D721Med (cell line): Measurements from ENCODE around the gene RBL2.
A peak's percentile ranks its signal among the peaks of the same experiment; 100 is the strongest.

Experiments
- DNase-seq: peaks from one replicate; pipeline ENCODE4 v3.0.0; 2011; ENCODE audit warnings: low spot score; ENCODE audit not compliant: insufficient read length
- FAIRE-seq: peaks from 2 replicates; lab custom pipeline; 2011; peaks lifted over from hg19 to GRCh38; lab: Jason Lieb, UNC
- TF ChIP-seq, protein P1 (sequence below): IDR thresholded peaks from 2 replicates; pipeline ENCODE4 v1.5.1; 2012; ENCODE audit warnings: mild to moderate bottlenecking, control low read depth; ENCODE audit not compliant: insufficient read depth; ENCODE audit errors: missing control alignments

Gene RBL2

DNA sequence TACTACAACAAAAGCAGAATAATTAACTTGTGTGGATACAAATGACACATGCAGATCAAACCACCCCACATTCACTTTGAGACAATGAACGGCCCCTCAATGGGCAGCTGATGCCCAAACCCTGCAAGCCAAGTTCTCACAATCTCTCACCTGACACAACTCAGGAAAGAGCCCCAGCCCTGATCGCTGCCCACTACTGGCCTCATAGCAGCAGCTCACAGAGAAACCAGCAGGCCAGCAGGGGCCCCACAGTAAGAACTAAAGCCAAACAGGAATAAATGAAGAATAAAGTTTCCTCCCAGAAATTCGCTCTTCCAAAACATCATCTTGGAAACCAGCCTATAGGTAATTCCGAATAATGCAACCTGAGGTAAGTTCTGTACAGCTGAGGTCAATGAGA, 61.1 kb downstream of the RBL2 start:
- DNase-seq (no peak), FAIRE-seq (no peak)
- TF ChIP-seq, protein P1, sequence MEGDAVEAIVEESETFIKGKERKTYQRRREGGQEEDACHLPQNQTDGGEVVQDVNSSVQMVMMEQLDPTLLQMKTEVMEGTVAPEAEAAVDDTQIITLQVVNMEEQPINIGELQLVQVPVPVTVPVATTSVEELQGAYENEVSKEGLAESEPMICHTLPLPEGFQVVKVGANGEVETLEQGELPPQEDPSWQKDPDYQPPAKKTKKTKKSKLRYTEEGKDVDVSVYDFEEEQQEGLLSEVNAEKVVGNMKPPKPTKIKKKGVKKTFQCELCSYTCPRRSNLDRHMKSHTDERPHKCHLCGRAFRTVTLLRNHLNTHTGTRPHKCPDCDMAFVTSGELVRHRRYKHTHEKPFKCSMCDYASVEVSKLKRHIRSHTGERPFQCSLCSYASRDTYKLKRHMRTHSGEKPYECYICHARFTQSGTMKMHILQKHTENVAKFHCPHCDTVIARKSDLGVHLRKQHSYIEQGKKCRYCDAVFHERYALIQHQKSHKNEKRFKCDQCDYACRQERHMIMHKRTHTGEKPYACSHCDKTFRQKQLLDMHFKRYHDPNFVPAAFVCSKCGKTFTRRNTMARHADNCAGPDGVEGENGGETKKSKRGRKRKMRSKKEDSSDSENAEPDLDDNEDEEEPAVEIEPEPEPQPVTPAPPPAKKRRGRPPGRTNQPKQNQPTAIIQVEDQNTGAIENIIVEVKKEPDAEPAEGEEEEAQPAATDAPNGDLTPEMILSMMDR = no peak

DNA sequence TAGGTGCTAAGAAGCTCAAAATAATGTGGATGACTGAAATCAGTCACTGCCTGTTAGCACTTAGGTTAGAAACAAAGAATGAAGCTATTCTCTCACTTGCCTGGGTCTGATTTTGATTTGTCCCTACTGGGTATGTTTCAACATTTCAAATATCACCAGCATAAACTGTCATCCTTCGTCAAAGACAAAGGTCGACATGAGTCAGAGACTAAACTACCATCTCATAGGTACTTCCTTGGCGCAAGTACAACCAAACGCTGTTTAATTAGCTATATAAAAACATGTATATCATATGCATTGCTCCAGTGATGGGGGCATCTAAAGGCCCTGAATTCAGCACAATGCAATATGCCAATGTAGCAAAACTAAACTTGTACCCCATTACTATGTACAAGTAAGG, 64.7 kb downstream of the RBL2 start:
- TF ChIP-seq, protein P1 = no peak
- no peak for FAIRE-seq

DNA sequence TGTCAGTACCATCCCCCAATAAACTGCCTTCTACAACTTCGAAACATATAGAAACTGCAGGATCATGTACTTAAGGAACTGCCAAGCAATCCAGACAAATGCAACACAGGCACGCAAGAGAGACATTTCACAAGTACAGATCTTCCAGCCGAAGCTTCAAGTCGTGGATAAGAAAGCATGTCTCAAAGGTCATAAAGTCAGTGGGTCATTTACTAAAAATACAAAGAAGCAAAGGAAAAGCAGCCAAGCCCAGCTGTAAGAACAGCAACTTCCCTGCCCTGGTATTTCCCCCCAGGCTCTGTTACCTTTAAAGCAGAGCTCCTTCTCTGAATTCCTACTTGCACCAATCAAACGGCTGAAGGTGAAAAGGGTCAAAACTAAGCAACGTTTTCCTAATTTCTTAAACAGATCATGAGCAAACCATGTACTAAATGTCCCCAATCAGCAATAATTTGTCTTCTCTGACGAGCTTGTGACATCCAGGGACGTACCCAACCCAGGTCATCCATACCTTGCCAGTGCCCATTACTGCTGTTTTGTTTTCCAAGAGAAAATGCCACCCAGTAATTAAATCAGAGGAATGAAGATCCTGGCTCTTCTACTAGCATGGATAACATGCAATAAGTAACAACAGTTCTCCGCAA, 67.1 kb downstream of the RBL2 start:
- no peak for DNase-seq

More for the DNA sequence above, 64.7 kb downstream of the RBL2 start:
- DNase-seq = no peak

DNA sequence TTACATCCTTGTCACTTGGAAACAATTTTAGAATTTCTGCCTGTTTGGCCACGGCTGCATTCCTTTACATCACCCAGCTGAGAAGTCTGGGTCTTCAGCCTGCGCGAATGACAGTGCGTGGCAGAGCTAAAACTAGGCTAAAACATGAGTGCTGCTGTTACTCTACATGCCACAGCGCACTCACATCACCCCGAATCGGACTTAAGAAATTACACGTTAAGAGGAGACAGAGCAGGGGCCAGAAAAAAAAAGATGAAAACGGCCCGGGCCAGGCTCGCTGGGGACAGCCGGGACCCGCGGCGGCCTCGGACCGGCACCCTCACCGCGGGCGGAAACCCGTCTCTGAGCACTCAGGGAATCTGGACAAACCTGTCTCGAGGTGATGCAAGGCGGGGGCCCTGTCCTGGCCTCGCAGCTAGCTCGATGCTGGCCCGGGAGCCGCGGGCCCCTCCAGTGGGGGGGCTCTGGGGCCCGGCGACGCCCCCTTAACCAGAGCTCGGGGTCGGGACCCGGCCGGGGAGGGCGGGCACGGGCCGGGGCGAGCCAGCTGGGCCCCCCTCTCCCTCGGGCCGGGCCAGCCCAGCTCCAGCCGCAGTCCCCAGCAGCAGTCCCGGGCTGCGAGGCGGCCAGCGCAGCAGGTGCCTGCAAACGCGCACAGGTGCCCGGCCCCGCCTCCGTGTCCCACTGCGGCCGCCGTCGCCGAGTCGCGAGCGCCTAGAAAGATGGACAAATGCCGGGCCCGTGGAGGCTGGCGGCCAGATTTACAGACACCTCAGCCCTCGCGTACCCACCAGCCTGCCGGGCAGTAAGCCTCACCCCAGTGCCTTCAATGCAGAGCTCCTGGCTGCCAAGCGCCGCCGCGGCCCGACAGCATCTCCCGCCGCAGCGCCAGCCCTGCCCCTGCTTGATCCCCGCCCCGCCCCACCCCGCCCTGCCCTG, 68.3 kb downstream of the RBL2 start, which contains the start of gene AKTIP:
Gene AKTIP (minus strand): TSS at position 879 of the 939 bp plus-strand sequence. CDS start 2,950 bp downstream, outside the sequence.
- FAIRE-seq = no peak
- TF ChIP-seq, protein P1 = no peak
- DNase-seq = no peak

More for the DNA sequence above, 67.1 kb downstream of the RBL2 start:
- TF ChIP-seq, protein P1 = no peak
- FAIRE-seq = no peak

DNA sequence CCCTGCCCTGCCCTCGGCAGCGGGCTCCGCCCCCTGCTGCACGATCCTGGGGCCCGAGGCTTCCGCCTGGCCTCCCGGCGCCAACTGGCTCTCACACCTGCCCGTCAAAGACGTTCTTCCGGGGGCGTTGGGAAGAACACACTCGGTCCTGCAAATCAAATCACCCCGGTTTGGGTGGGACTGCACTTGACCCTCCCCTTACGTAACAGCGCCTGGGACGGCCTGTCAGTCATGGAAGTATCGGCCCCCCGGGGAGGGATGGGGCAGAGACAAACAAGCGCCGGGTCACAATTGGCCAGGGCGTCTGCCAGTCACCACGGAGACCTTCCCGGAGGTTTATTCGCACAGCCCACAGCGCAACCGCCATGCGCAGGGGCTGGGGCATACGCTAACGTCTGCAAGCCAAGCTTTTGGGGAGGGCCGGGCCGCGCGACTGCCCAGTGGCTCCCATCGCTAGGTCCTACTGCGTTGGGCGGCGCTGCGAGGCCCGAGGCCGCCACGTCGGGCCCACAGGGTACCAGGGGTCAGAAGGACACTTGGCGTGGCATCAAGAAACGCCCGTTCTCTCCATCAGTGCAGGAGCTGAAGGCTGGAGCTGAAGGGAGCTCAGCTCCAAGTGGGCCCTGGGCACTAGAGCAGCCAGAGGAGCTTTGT, 69.1 kb downstream of the RBL2 start:
- FAIRE-seq = no peak
- peak; percentile 63 for DNase-seq
- TF ChIP-seq, protein P1 = no peak

DNA sequence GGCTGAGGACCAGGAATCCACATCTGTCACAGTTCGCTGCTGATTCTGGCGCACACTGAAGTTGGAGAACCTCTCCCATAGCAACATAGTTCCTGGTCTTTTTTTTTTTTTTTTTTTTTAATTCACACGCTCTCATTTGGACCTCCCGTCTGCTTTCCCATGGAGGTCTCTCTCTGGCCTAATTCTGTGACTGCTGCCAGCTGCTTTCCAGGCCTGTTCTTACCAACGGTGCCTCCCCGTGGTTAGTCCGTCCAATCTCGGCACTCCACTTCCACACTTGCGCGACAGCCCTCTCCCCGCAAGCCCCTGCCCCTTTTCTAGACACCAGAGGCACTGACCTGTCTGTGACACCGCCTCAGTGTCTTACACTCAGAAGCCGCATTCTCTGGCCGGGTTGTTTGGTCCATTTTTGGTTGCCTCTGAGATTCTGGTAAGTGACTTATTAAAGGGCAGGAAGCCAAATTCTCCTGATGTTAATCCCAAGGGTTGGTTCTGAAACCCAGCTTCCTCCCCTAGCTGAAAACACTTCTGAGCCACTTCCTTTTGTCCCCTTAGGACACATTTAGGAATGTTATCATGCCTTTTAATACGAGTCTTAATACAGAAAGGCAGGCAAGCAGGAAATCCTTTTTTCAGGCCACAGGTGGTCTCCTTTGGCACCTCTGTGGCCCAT, 69.9 kb downstream of the RBL2 start:
- FAIRE-seq (no peak), DNase-seq (no peak)
- TF ChIP-seq, protein P1 = no peak
